HG03565 (cell line): ENCODE results near the gene ZNF496.
"Not testable (repeated sequence)": the region's sequence is repeated elsewhere in the genome, so short reads cannot be mapped to it uniquely, and the experiment has no call there.

ENCODE experiments used
- ATAC-seq: cut with Tn5 transposase; IDR thresholded peaks from one replicate; pipeline ENCODE4 v1.9.1; 2021; ENCODE audit warnings: mild to moderate bottlenecking, moderate library complexity; ENCODE audit not compliant: unreplicated experiment

Gene ZNF496

GRCh38 chr1:247295274-247295684, 36.4 kb downstream of the ZNF496 start:
- ATAC-seq = no peak

DNA sequence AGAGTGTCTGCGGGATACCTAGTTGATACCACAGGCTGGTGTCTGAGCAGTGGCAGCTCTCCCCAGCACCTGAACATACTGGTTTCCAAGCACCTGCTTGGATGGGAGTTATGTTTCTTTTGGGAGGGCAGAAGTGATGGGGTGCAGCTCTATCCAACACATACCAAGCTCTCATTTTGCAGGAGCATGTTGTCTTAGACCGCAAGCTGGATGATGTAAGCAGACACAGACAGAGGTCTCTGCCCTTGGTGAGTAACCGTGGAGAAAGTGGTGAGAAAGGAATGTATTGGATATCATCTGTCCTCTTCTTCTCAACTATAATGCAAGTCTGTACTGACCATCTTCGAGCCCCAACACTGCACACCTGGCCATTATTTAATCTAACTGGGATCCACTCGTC, 37.4 kb downstream of the ZNF496 start:
- no peak for ATAC-seq

DNA sequence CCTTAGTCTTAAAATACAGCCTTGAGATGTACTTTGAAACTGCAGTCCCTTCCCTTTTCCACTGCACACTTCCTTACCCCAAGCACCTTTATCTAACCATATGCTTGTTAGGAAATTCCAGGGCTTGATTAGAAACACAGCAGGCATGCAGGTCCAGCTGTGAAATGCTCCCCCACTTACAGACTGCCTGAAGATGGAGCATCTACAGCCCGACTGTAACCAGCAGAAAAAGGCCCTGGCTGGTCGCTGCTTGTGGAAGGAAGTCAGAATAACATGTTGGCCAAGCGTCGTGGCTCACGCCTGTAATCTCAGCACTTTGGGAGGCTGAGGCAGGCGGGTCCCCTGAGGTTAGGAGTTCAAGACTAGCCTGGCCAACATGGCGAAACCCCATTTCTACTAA, 38.6 kb downstream of the ZNF496 start:
- ATAC-seq = no peak

- ATAC-seq = no peak
Measured at GRCh38 chr1:247291833-247292561, 39.7 kb downstream of the ZNF496 start.

- no peak for ATAC-seq
Measured at GRCh38 chr1:247291161-247291560, 40.5 kb downstream of the ZNF496 start.

GRCh38 chr1:247290576-247290975, 41.1 kb downstream of the ZNF496 start:
- no peak for ATAC-seq

GRCh38 chr1:247289274-247289892, 42.3 kb downstream of the ZNF496 start:
- ATAC-seq = not testable (repeated sequence)

- ATAC-seq = no peak
Measured at GRCh38 chr1:247288341-247288740, 43.3 kb downstream of the ZNF496 start.

DNA sequence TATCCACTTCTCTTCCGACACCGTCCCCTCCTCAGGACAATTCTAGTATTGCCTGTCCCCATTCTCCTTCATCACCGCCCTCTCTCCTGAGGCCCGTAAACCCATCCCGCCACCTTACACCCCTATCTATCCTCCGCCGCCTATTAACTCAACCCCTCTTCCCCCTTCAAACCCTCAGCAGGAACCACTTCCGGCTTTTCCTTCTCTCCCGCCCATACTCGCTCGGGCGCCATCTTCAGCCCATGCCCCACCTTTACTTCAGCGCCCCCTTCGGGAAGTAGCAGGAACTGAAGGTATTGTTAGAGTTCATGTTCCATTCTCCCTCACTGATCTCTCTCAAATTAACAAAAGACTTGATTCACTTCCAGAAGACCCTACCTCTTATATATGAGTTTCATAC, 44.2 kb downstream of the ZNF496 start:
- ATAC-seq = no peak

DNA sequence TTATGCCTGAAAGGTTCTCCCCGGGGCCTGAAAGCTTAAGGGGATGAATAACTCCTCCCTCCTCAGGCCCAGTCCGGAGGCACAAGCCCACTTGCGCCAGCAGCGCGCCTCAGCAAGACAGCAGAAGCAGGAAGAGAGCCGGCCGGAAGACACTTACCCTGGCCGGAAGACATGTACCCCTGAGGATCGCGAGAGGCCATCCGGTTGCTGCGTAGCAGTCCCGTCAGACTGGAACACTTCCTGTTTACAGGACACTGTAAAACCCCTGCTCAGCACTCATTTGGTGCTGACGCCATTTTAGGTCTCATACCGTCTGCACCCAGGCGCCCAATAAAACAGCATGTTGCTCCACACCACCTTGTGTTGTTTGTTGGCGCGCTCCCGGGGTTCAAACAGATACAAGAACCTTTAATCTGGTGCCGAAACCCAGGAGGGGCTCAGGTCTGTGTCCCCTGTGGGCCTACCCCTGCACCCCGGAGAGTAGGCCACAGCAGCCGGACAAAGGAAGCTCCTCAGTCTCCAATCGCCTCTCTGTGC, 45.5 kb downstream of the ZNF496 start:
- ATAC-seq = no peak

DNA sequence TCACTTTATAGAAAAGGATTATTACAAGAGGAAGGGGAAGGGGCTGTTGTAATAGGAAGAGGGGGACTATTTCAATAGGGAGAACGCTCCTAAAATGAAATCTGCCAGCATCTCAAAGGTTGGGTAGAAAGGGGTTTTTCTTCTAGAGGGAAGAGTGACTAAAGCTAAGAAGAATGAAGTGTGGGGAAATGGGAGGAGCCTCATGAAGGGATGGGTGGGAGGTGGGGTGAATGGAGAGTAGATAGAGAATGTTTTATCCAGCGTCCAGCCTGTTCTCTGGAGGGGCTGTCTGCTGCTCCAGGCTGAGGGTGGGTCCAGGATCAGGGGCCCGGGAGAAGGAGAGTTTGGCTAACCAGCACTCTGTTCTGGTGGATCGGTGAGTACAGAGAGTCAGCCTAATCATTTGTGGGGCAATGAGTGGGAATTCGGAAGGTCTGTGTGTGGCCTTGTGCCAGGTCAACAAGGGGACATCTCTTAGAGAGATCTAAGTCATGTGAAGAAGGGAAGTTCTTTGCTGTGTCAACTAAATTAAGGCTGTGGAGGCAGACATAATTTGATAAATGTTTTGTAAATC, 50.6 kb downstream of the ZNF496 start:
- no peak for ATAC-seq

DNA sequence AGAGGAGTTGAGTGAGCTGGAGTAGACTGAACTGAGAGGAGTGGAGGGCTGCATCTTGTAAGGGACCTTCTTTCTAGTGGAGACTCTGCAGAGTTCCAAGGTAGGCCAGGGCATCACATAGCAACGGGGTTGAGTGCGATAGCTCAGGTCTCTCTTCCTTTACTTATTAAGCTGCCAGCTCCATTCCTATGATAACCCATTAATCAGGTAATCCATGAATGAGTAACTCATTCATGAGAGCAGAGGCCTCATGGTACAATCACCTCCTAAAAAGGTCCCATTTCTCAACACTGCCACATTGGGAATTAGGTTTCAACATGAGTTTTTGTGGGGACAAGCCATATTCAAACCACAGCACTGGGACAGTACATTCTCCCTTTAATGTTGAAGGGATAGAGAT, 54.5 kb downstream of the ZNF496 start:
- no peak for ATAC-seq

DNA sequence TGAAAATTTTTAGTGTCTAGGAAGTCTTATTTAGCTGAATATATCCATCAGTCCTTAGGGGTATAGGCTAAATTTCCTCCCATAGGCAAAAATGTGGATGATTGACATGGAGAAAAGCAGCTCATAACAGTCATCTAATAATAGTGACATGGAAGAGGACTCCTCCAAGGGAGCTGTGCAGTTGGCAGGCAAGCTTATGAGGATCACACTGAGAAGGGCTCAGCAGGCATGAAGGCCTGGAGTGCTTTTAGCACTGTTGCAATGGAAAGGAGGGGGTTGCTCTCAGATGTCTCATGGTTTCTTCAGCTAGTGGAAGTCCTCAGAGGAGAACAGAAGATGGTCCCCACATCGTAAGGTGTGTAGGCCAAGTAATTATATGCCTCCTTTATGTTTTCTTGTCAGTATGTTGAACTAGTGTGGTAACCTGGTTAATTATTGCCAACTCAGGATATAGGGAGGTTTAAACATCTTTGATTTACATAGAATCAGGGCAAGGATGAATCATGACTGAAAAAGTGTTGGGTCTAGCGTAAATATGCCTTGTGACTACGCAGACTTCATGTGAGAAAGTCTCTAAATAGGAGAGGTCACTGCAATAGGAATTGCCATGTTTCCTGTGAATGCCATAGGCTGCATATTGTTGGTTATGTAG, 56.9 kb downstream of the ZNF496 start:
- ATAC-seq = no peak

GRCh38 chr1:247273013-247273412, 58.7 kb downstream of the ZNF496 start:
- ATAC-seq = no peak

DNA sequence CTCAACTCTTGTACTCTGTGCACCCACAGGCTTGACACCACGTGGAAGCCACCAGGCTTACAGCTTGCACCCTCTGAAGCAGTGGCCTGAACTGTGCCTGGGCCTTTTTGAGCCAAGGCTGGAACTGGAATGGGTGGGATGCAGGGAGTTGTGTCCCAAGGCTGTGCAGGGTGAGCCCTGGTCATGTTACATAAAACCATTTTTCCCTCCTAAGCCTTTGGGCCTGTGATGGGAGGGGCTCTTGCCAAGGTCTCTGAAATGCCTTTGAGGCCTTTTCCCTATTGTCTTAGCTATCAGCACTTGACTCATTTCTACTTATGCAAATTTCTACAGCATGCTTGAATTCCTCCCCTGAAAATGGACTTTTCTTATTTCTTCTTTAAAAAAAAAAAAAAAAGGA, 61.7 kb downstream of the ZNF496 start:
- ATAC-seq = no peak

DNA sequence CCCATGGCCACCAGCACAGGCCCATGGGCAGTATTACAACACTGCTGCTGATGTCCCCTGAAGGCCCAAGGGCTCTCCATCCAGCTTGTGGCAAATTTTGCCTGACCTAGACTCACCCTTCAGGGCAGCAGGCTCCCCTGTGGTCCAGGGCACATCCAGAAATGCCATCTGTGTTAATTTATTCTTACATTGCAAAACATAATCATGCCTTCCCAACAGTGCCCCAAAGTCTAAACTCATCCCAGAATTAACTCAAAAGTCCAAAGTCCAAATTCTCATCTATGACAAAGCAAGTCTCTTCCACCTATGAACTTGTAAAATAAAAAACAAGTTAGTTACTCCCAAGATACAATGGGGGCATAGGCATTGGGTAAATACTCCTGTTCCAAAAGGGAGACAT, 62.5 kb downstream of the ZNF496 start:
- no peak for ATAC-seq

DNA sequence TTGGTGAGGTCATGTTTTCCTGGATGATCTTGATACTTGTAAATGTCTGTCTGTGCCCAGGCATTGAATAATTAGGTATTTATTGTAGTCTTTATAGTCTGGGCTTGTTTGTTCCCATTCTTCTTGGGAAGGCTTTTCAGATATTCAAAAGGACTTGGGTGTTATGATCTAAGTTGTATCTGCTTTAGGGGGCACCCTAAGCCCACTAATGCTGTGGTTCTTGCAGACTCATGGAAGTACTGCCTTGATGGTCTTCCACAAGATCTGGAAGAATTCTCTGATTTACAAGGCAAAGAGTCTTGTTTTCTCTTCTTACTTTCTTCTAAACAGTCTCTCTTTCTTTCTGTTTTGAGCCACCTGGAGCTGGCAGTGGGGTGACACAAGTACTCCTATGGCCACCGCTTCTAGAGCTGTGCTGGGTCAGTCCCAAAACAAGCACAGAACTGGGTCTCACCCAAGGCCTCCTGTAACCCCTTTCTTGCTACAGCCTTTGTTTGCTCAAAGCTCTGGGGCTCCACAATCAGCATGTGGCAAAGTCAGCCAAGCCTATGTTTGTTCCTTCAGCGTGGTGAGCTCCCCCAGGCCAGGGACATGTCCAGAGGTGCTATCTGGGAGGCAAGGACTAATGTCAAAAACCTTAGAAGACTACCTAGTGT, 63.1 kb downstream of the ZNF496 start:
- no peak for ATAC-seq

DNA sequence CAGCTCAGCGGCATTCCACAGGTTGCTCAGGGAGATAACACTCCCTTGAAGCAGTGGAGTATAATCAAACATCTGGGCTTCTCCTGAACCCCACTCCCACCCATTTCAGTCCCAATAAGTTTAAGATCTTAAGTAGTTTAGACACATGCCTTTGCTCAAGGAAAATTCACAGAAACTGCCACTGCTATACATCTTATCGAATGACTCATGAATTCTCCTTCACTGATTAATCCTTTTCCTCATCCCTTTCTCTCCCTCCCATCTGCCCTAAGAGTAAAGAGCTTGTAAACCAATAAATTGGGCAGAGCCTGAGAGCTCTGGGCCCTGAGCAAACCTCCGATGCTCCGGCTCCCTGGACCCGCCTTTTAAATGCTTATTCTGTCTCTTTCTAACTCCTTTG, 65.6 kb downstream of the ZNF496 start:
- no peak for ATAC-seq

DNA sequence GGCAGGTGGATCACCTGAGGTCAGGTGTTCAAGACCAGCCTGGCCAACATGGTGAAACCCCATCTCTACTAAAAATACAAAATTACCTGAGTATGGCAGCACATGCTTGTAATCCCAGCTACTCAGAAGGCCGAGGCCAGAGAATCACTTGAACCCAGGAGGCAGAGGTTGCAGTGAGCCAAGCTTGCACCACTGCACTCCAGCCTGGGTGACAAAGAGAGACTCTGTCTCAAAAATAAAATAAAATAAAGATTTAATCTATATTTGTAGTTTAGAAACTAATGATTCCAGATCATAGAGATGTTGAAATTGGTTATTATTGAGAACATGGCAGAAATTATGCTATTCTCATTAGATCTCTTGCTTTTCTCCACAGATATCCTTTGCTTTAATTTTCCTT, 75.9 kb downstream of the ZNF496 start, which contains the start of gene VN1R5:
Gene VN1R5 (plus strand): TSS at position 301 of the 400 bp plus-strand sequence.
- not testable (repeated sequence) for ATAC-seq

GRCh38 chr1:247247568-247247967, 84.1 kb downstream of the ZNF496 start:
- no peak for ATAC-seq
